Fibroblast of lung (primary cell): ENCODE results near the gene ICA1. TPM values are rescaled to one million over a fixed set of nuclear protein-coding genes. Genes with fewer than 3 reads are reported as not detected.

Experiments used
- DNase-seq, 2 donors: peaks; one replicate each; pipeline versions ENCODE4 v3.0.0 to v3.0.0-alpha.2; 2010; ENCODE audit warnings: low read depth in 2 of 2
- H2AFZ ChIP-seq: 2 replicates; pipeline ENCODE4 v1.5.1; 2012; ENCODE audit warnings: low read length, control low read depth, inconsistent platforms
- H3K27ac ChIP-seq: 2 replicates; pipeline ENCODE4 v1.5.1; 2011; ENCODE audit warnings: low read length, control low read depth; ENCODE audit not compliant: insufficient read depth
- H3K27me3 ChIP-seq: 2 replicates; pipeline ENCODE4 v1.5.1; 2011; ENCODE audit warnings: mild to moderate bottlenecking, low read length; ENCODE audit not compliant: control insufficient read depth, insufficient read depth
- H3K36me3 ChIP-seq: 2 replicates; pipeline ENCODE4 v1.5.1; 2011; ENCODE audit warnings: low read length; ENCODE audit not compliant: control insufficient read depth, insufficient read depth
- H3K4me1 ChIP-seq: 2 replicates; pipeline ENCODE4 v1.5.1; 2011; ENCODE audit warnings: low read length; ENCODE audit not compliant: control insufficient read depth, insufficient read depth; ENCODE audit errors: extremely low read depth
- H3K4me2 ChIP-seq: 2 replicates; pipeline ENCODE4 v1.5.1; 2011; ENCODE audit warnings: low read length, control low read depth; ENCODE audit not compliant: insufficient read depth; ENCODE audit errors: extremely low read depth
- H3K4me3 ChIP-seq, 4 experiments: fragments of 200-600 bp in 1 of 4; sonication (generic) in 1 of 4; replicated peaks in 1 of 4; 2 replicates each; pipeline ENCODE4 v1.5.1; 2011 to 2016; ENCODE audit warnings: low read length in 4 of 4, low read depth in 3 of 4, mild to moderate bottlenecking in 3 of 4, control low read depth in 2 of 4, inconsistent platforms in 1 of 4, mixed read lengths in 1 of 4; ENCODE audit not compliant: insufficient read depth in 1 of 4; ENCODE audit errors: control extremely low read depth in 1 of 4
- H3K79me2 ChIP-seq: 2 replicates; pipeline ENCODE4 v1.5.1; 2012; ENCODE audit warnings: mild to moderate bottlenecking, low read length, inconsistent platforms; ENCODE audit not compliant: control insufficient read depth, insufficient read depth
- H3K9ac ChIP-seq: 2 replicates; pipeline ENCODE4 v1.5.1; 2011; ENCODE audit warnings: mild to moderate bottlenecking, low read length, control low read depth; ENCODE audit not compliant: insufficient read depth
- H3K9me3 ChIP-seq: 2 replicates; pipeline ENCODE4 v1.5.1; 2012; ENCODE audit warnings: low read depth, low read length; ENCODE audit not compliant: control insufficient read depth, insufficient read depth
- H4K20me1 ChIP-seq: 2 replicates; pipeline ENCODE4 v1.5.1; 2011; ENCODE audit warnings: low read length; ENCODE audit not compliant: control insufficient read depth, insufficient read depth; ENCODE audit errors: extremely low read depth
- EZH2 ChIP-seq: IDR thresholded peaks from 2 replicates; pipeline ENCODE4 v1.5.1; 2012; ENCODE audit warnings: low read length, control low read depth, mild to moderate bottlenecking; ENCODE audit errors: missing control alignments
- polyA plus RNA-seq, 2 donors: library from polyadenylated mRNA; depleted of rRNA in 1 of 2; stranded (reverse) in 1 of 2; unstranded in 1 of 2; fragments of >200 nt; gene quantifications; 2 replicates each; pipeline ENCODE4 v1.2.1, GENCODE V29; 2011 to 2012; ENCODE audit warnings: missing spikeins in 1 of 2
- total RNA-seq: library from RNA; depleted of rRNA; stranded (reverse); fragments of >200 nt; gene quantifications from 2 replicates; pipeline ENCODE4 v1.2.1, GENCODE V29; 2014
- TF ChIP-seq, protein P1 (sequence below), 2 donors: IDR thresholded peaks in 1 of 2; conservative IDR thresholded peaks in 1 of 2; 1 replicate in 1 of 2; 2 replicates in 1 of 2; pipeline ENCODE4 v1.5.1; 2011 to 2012; ENCODE audit warnings: low read length in 2 of 2, control low read depth in 1 of 2, inconsistent platforms in 1 of 2, low read depth in 1 of 2, mild to moderate bottlenecking in 1 of 2

ICA1 gene
- total and polyA plus RNA-seq, 2 donors (not counting 1 experiment from before 2014, with no cell fraction given): 0.17 TPM; not detected in 1

DNA sequence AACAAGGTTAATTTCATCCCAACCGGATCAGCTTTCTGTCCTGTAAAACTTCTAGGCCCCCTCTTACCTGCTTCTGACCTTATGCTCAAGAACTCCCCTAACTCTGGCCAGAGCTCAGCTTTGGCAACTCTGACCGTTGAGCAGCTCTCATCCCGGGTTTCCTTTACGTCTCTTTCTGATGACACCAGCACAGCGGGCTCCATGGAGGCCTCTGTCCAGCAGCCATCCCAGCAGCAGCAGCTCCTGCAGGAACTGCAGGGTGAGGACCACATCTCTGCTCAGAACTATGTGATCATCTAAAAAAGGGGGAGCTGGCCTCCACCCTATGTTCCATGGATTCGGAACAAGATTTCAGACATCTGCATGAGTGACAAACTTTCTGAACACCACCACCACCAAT, 175.7 kb downstream of the ICA1 start:
- H3K9ac ChIP-seq: no peak overlapping the region
- H3K79me2 ChIP-seq: no peaks in the 10 kb centered on the region
- no peaks in the 10 kb centered on the region for H3K36me3 ChIP-seq
- H3K4me3 ChIP-seq: no peak overlapping the region
- no peak overlapping the region for H3K4me2 ChIP-seq
- no peak overlapping the region for H3K27ac ChIP-seq
- no peaks in the 10 kb centered on the region for H3K9me3 ChIP-seq
- no peaks in the 10 kb centered on the region for H4K20me1 ChIP-seq
- no peak overlapping the region for H2AFZ ChIP-seq
- DNase-seq: no peak
- no peaks in the 10 kb centered on the region for H3K4me1 ChIP-seq
- TF ChIP-seq, protein P1, sequence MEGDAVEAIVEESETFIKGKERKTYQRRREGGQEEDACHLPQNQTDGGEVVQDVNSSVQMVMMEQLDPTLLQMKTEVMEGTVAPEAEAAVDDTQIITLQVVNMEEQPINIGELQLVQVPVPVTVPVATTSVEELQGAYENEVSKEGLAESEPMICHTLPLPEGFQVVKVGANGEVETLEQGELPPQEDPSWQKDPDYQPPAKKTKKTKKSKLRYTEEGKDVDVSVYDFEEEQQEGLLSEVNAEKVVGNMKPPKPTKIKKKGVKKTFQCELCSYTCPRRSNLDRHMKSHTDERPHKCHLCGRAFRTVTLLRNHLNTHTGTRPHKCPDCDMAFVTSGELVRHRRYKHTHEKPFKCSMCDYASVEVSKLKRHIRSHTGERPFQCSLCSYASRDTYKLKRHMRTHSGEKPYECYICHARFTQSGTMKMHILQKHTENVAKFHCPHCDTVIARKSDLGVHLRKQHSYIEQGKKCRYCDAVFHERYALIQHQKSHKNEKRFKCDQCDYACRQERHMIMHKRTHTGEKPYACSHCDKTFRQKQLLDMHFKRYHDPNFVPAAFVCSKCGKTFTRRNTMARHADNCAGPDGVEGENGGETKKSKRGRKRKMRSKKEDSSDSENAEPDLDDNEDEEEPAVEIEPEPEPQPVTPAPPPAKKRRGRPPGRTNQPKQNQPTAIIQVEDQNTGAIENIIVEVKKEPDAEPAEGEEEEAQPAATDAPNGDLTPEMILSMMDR (conservative IDR thresholded peaks at IDR 0.05 in 1 of 2, IDR thresholded peaks at IDR 0.05 in 1 of 2; ENCODE audit: low read depth in 1 of 2, low read length in 2 of 2): no peak
- no peak for TF ChIP-seq EZH2
- no peaks in the 10 kb centered on the region for H3K27me3 ChIP-seq

DNA sequence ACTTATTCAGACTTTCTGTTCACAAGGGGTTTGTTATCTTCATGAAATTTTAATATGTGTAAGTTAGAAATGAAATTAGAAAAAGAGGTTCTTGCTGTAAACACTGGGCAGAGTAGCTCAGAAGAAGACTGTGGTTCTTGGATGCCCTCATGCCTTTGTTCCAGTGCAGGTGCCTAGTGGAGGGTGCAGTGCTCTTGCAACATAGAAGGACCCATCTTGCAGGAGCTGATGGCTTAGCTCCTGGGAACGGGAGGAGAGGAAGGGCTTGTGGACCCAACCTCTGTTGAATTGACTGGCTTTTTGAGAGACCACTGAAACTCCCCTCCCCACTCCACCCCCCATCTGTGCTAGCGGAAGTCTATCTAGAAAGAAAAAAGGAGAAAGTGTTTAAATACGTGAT, 176.5 kb downstream of the ICA1 start:
- no peaks in the 10 kb centered on the region for H3K36me3 ChIP-seq
- no peaks in the 10 kb centered on the region for H3K9me3 ChIP-seq
- no peaks in the 10 kb centered on the region for H4K20me1 ChIP-seq
- no peaks in the 10 kb centered on the region for H3K4me1 ChIP-seq
- no peaks in the 10 kb centered on the region for H3K27me3 ChIP-seq
- no peak for DNase-seq
- no peak for TF ChIP-seq EZH2
- TF ChIP-seq, protein P1 (conservative IDR thresholded peaks at IDR 0.05 in 1 of 2, IDR thresholded peaks at IDR 0.05 in 1 of 2; ENCODE audit: low read depth in 1 of 2, low read length in 2 of 2): no peak
- no peak overlapping the region for H3K27ac ChIP-seq
- no peak overlapping the region for H3K4me2 ChIP-seq
- H2AFZ ChIP-seq: no peak overlapping the region
- no peaks in the 10 kb centered on the region for H3K79me2 ChIP-seq
- H3K9ac ChIP-seq: no peak overlapping the region
- H3K4me3 ChIP-seq: no peak overlapping the region

DNA sequence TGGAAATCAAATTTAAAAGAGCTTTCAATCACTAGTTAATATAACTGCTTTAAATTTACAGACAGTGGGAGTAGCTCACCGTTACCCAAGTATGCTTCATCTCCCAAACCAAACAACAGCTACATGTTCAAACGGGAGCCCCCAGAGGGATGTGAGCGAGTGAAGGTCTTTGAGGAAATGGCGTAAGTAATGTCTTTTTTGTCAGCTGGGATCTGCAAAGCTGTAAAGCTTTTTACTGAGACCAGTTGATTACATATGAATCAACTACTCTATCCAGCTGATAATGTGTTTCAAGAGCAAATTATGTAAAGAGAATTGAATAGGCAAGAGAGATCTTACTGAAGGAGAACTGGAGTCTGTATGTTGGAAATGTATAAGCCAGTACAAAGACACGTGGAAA, 177.1 kb downstream of the ICA1 start:
- Histone ChIP-seq H3K9me3 (no peaks in the 10 kb centered on the region), H2AFZ (no peak overlapping the region), H3K4me1 (no peaks in the 10 kb centered on the region), H4K20me1 (no peaks in the 10 kb centered on the region), H3K79me2 (no peaks in the 10 kb centered on the region), H3K4me2 (no peak overlapping the region), H3K27me3 (no peaks in the 10 kb centered on the region), H3K36me3 (no peaks in the 10 kb centered on the region), H3K27ac (no peak overlapping the region), H3K9ac (no peak overlapping the region), H3K4me3 (no peak overlapping the region)
- no peak for DNase-seq
- no peak for TF ChIP-seq EZH2
- TF ChIP-seq, protein P1 (conservative IDR thresholded peaks at IDR 0.05 in 1 of 2, IDR thresholded peaks at IDR 0.05 in 1 of 2; ENCODE audit: low read depth in 1 of 2, low read length in 2 of 2): no peak
